RWPE2 (cell line): ENCODE results near the gene PPM1L.
A peak's percentile ranks its signal among the peaks of the same experiment; 100 is the strongest.

Source experiments
- ATAC-seq: fragments of 200-7000 bp; cut with Tn5 transposase; 3 replicates; pipeline ENCODE4 v1.9.1; 2021; ENCODE audit warnings: low read depth
- DNase-seq: peaks from one replicate; pipeline ENCODE4 v3.0.0-alpha.2; 2020; ENCODE audit warnings: low spot score
- H3K27ac ChIP-seq: fragments of 450-650 bp; 2 replicates; pipeline ENCODE4 v1.5.1; 2017; ENCODE audit warnings: mild to moderate bottlenecking; ENCODE audit not compliant: poor library complexity, severe bottlenecking
- H3K27me3 ChIP-seq: fragments of 250-450 bp; sonication (Bioruptor Pico); 2 replicates; pipeline ENCODE4 v1.5.1; 2021; ENCODE audit warnings: mild to moderate bottlenecking, moderate library complexity; ENCODE audit not compliant: insufficient read depth, poor library complexity, severe bottlenecking
- H3K36me3 ChIP-seq: fragments of 250-450 bp; sonication (Bioruptor Pico); 2 replicates; pipeline ENCODE4 v1.5.1; 2020; ENCODE audit warnings: low read depth, mild to moderate bottlenecking, moderate library complexity
- H3K4me1 ChIP-seq: fragments of 250-450 bp; sonication (Bioruptor Pico); 2 replicates; pipeline ENCODE4 v1.5.1; 2021; ENCODE audit warnings: mild to moderate bottlenecking, moderate library complexity; ENCODE audit not compliant: insufficient read depth, poor library complexity, severe bottlenecking
- H3K4me3 ChIP-seq: fragments of 250-450 bp; sonication (Bioruptor Pico); 2 replicates; pipeline ENCODE4 v1.5.1; 2021; ENCODE audit warnings: mild to moderate bottlenecking, moderate library complexity; ENCODE audit not compliant: severe bottlenecking
- H3K9me3 ChIP-seq: fragments of 250-450 bp; sonication (Bioruptor Pico); 2 replicates; pipeline ENCODE4 v1.5.1; 2021; ENCODE audit warnings: mild to moderate bottlenecking, moderate library complexity; ENCODE audit not compliant: severe bottlenecking
- TF ChIP-seq, protein P1 (sequence below): fragments of 450-650 bp; IDR thresholded peaks from one replicate; pipeline ENCODE4 v1.5.1; 2017; ENCODE audit warnings: mild to moderate bottlenecking, moderate library complexity; ENCODE audit not compliant: poor library complexity, severe bottlenecking

Gene PPM1L

DNA sequence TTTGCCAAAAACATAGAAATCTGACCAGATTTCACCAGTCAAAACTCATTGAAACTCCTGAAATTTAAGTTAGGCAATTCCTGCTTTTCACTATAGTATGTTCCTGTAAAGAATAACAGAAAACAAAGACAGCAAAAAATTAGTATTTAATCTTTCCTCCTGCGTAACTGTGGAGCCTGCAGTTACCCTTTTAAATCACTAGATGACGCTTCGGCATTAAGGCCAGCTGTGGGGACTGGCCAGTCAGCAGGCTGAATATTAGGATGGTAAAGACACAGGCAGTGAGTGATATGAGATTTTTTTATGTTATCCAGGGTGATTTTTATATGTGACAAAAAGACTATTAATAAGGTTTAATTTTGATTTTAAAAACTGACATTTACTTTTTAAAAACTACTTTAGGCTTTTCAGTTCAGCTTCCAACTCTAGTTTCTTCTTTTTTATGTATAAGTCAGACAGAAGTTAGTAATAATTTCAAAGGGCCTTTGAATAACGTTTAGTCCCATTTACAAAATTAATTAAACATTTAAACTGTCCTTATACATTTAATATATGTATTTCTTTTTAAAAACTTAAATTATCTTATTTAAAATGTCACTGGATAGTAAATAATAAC is 165.1 kb downstream of the PPM1L start:
- DNase-seq (no peak), ATAC-seq (peak; percentile 61; the same call in 2 of the 3 replicates)
- H3K27me3 ChIP-seq = no peaks in the 10 kb centered on the region
- H3K4me3 ChIP-seq = no peak overlapping the region
- H3K27ac ChIP-seq = no peak overlapping the region
- H3K36me3 ChIP-seq = no peaks in the 10 kb centered on the region
- H3K9me3 ChIP-seq = no peaks in the 10 kb centered on the region
- H3K4me1 ChIP-seq = no peaks in the 10 kb centered on the region
- TF ChIP-seq, protein P1, sequence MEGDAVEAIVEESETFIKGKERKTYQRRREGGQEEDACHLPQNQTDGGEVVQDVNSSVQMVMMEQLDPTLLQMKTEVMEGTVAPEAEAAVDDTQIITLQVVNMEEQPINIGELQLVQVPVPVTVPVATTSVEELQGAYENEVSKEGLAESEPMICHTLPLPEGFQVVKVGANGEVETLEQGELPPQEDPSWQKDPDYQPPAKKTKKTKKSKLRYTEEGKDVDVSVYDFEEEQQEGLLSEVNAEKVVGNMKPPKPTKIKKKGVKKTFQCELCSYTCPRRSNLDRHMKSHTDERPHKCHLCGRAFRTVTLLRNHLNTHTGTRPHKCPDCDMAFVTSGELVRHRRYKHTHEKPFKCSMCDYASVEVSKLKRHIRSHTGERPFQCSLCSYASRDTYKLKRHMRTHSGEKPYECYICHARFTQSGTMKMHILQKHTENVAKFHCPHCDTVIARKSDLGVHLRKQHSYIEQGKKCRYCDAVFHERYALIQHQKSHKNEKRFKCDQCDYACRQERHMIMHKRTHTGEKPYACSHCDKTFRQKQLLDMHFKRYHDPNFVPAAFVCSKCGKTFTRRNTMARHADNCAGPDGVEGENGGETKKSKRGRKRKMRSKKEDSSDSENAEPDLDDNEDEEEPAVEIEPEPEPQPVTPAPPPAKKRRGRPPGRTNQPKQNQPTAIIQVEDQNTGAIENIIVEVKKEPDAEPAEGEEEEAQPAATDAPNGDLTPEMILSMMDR = peak; percentile 83

DNA sequence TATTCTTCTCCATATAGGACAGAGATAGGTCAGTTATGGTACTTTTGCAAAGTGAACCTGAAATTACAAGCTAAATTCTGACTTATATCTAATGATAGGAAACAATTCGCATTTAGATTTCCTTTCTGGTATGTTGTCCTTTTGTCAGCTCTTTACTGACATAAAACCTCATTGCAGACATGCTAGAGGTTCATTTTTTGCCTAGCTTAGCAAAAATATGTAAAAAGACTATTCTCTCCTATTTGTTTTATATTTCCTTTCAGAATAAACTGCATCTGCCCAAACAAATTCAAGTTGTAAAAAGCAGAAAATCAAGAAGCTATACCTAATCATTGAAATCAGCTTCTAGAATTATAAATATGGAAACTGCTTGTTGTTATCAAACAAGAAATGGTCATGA is 168.7 kb downstream of the PPM1L start:
- H3K4me3 ChIP-seq = no peak overlapping the region
- no peaks in the 10 kb centered on the region for H3K4me1 ChIP-seq
- no peaks in the 10 kb centered on the region for H3K9me3 ChIP-seq
- no peaks in the 10 kb centered on the region for H3K36me3 ChIP-seq
- TF ChIP-seq, protein P1 = no peak
- DNase-seq = no peak
- no peak overlapping the region for H3K27ac ChIP-seq
- peaks cover 3% of the 10 kb centered on the region for H3K27me3 ChIP-seq
- no peak for ATAC-seq

DNA sequence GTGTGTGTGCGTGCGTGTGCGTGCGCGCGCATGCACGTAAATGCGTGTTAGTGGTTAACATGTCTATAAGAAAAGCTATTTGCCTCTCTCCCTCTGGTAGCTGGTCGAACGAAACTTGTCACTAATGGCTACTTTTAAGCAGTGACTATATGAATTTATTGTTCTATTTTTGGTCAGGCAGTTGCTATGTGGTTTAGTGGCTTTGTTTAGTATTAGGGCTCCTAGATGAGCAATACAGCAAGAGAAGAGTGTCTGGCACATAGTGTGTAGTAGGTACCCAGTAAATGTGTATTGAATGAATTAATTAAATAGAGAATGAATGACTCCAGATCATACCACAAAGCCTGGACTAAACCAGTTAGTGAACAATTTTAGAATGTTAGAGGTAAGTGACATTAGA is 171.6 kb downstream of the PPM1L start:
- Histone ChIP-seq H3K36me3 (no peaks in the 10 kb centered on the region), H3K4me3 (no peak overlapping the region), H3K27me3 (peaks cover 7% of the 10 kb centered on the region), H3K9me3 (no peaks in the 10 kb centered on the region), H3K4me1 (no peaks in the 10 kb centered on the region), H3K27ac (no peak overlapping the region)
- TF ChIP-seq, protein P1 = no peak
- DNase-seq (no peak), ATAC-seq (no peak)

DNA sequence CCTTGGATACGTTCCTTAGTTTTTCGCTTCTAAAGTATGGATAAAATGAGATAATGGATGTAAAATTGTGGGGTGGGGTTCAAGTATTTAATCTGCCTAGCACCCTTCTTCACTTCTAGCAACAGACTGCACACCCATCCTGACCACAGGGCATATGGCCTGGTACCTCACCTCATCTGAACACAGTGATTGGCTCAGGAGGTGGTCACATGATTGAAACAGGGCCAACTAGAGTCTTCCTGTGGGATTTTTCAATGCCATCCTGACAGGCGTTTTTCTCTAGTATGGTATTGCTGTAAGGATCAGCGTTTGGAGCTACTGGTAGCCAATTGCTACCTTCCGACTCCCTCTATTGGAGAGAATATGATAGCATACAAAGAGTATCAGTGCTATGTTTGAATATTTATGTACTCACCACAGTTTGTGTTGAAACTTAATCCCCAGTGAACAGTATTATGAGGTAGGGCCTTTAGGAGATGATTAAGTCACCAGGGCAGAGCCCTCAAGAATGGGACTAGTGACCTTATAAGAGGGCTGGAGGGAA is 172.2 kb downstream of the PPM1L start:
- no peak overlapping the region for H3K27ac ChIP-seq
- ATAC-seq (no peak), DNase-seq (no peak)
- TF ChIP-seq, protein P1 = no peak
- H3K36me3 ChIP-seq = no peaks in the 10 kb centered on the region
- H3K27me3 ChIP-seq = peaks cover 8% of the 10 kb centered on the region
- no peaks in the 10 kb centered on the region for H3K4me1 ChIP-seq
- no peaks in the 10 kb centered on the region for H3K9me3 ChIP-seq
- H3K4me3 ChIP-seq = no peak overlapping the region

DNA sequence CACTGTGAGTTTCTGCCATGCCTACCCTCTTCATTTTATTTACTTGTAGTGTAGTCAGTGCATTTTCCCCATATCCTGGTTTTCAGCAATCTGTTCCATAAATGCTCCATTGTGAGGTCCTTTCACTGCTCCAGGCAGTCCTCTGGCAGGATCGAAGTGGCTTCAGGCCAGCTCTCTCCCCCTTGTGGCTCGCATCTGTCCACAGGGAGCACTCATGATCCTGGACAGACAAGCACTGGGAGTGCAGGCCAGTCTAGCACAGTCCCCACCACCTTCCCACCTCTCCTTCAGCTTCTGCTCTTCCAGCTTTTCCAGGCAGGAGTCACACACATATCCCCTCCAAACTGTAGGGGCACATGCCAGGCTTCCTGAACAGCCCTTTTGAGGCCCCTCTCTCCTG is 173.6 kb downstream of the PPM1L start:
- no peaks in the 10 kb centered on the region for H3K9me3 ChIP-seq
- no peak overlapping the region for H3K27ac ChIP-seq
- TF ChIP-seq, protein P1 = no peak
- no peak overlapping the region for H3K4me3 ChIP-seq
- no peaks in the 10 kb centered on the region for H3K4me1 ChIP-seq
- DNase-seq = no peak
- H3K27me3 ChIP-seq = peaks cover 8% of the 10 kb centered on the region
- ATAC-seq = peak; percentile 38; the same call in 2 of the 3 replicates
- no peaks in the 10 kb centered on the region for H3K36me3 ChIP-seq
